MM.1S (cell line): Measurements from ENCODE around the gene SUPT16H.

Experiments
- DNase-seq: peaks from one replicate; pipeline ENCODE4 v3.0.0-alpha.2; 2015
- H2AFZ ChIP-seq: fragments of 300-600 bp; sonication (generic); 2 replicates; pipeline ENCODE4 v1.6.0; 2016; ENCODE audit warnings: antibody characterized with exemption, low read length
- H3F3A ChIP-seq: fragments of 300-600 bp; sonication (generic); 2 replicates; pipeline ENCODE4 v1.6.1; 2016; ENCODE audit warnings: mild to moderate bottlenecking, antibody characterized with exemption, low read length, moderate library complexity, mixed read lengths; ENCODE audit not compliant: insufficient read depth
- H3K27ac ChIP-seq: fragments of 300-600 bp; sonication (generic); 2 replicates; pipeline ENCODE4 v1.5.1; 2016; ENCODE audit warnings: mild to moderate bottlenecking, low read length
- H3K27me3 ChIP-seq: fragments of 300-600 bp; sonication (generic); replicated peaks from 2 replicates; pipeline ENCODE4 v1.6.0; 2016; ENCODE audit warnings: low read length; ENCODE audit not compliant: insufficient read depth
- H3K36me3 ChIP-seq: fragments of 300-600 bp; sonication (generic); replicated peaks from 2 replicates; pipeline ENCODE4 v1.6.1; 2016; ENCODE audit warnings: mild to moderate bottlenecking, low read length, mixed read lengths; ENCODE audit not compliant: insufficient read depth
- H3K4me1 ChIP-seq: fragments of 300-600 bp; sonication (generic); 2 replicates; pipeline ENCODE4 v1.6.1; 2016; ENCODE audit warnings: low read length, mixed read lengths
- H3K4me2 ChIP-seq: fragments of 300-600 bp; sonication (generic); 2 replicates; pipeline ENCODE4 v1.6.0; 2016; ENCODE audit warnings: low read depth, low read length
- H3K4me3 ChIP-seq: fragments of 300-600 bp; sonication (generic); 2 replicates; pipeline ENCODE4 v1.5.1; 2016; ENCODE audit warnings: low read length, mixed read lengths
- H3K79me2 ChIP-seq: fragments of 300-600 bp; sonication (generic); 2 replicates; pipeline ENCODE4 v1.6.1; 2016; ENCODE audit warnings: mixed run types, low read length, mixed read lengths
- H3K9ac ChIP-seq: fragments of 300-600 bp; sonication (generic); 2 replicates; pipeline ENCODE4 v1.6.1; 2016; ENCODE audit warnings: low read length, mixed read lengths
- H3K9me2 ChIP-seq: fragments of 300-600 bp; sonication (generic); replicated peaks from 2 replicates; pipeline ENCODE4 v1.6.1; 2016; ENCODE audit warnings: mild to moderate bottlenecking, low read length, mixed read lengths; ENCODE audit not compliant: insufficient read depth
- H3K9me3 ChIP-seq: fragments of 300-600 bp; sonication (generic); replicated peaks from 2 replicates; pipeline ENCODE4 v1.6.1; 2016; ENCODE audit warnings: mild to moderate bottlenecking, low read length, mixed read lengths; ENCODE audit not compliant: insufficient read depth
- H4K20me1 ChIP-seq: fragments of 300-600 bp; sonication (generic); 2 replicates; pipeline ENCODE4 v1.6.1; 2016; ENCODE audit warnings: mild to moderate bottlenecking, low read length, moderate library complexity, mixed read lengths; ENCODE audit not compliant: insufficient read depth
- CTCF ChIP-seq: fragments of 300-600 bp; sonication (generic); IDR thresholded peaks from 2 replicates; pipeline ENCODE4 v1.5.1; 2016; ENCODE audit warnings: antibody characterized with exemption, low read length, mixed read lengths
- EZH2 ChIP-seq: fragments of 300-600 bp; sonication (generic); optimal IDR thresholded peaks from 2 replicates; pipeline ENCODE3; 2017; ENCODE audit warnings: low read depth, mild to moderate bottlenecking, antibody characterized with exemption, low read length, mixed read lengths
- EZH2phosphoT487 ChIP-seq: fragments of 300-600 bp; sonication (generic); IDR thresholded peaks from 2 replicates; pipeline ENCODE4 v1.6.1; 2018; ENCODE audit warnings: antibody characterized with exemption, low read length

The SUPT16H gene

GRCh38 chr14:21356511-21356910 lies 27.3 kb downstream of the SUPT16H start:
- TF ChIP-seq EZH2phosphoT487 (no peak), CTCF (no peak), EZH2 (no peak)
- no peaks in the 10 kb centered on the region for H3K27me3 ChIP-seq
- no peak overlapping the region for H3K27ac ChIP-seq
- H3K9me2 ChIP-seq = no peaks in the 10 kb centered on the region
- H3K4me1 ChIP-seq = no peaks in the 10 kb centered on the region
- H3K9ac ChIP-seq = no peak overlapping the region
- H2AFZ ChIP-seq = no peak overlapping the region
- H3K36me3 ChIP-seq = peaks cover 10% of the 10 kb centered on the region; the same call in 1 of the 2 replicates
- no peak overlapping the region for H3K4me2 ChIP-seq
- peaks cover 3% of the 10 kb centered on the region for H3K79me2 ChIP-seq
- no peak for DNase-seq
- H4K20me1 ChIP-seq = no peaks in the 10 kb centered on the region
- H3K4me3 ChIP-seq = no peak overlapping the region
- H3F3A ChIP-seq = no peaks in the 10 kb centered on the region
- no peaks in the 10 kb centered on the region for H3K9me3 ChIP-seq

- Histone ChIP-seq H3K4me2 (no peak overlapping the region), H3K36me3 (peaks cover 4% of the 10 kb centered on the region; the same call in 1 of the 2 replicates), H3K9me3 (no peaks in the 10 kb centered on the region), H3F3A (no peaks in the 10 kb centered on the region), H3K4me3 (no peak overlapping the region), H3K9me2 (no peaks in the 10 kb centered on the region), H4K20me1 (no peaks in the 10 kb centered on the region), H3K79me2 (no peaks in the 10 kb centered on the region), H3K4me1 (no peaks in the 10 kb centered on the region), H2AFZ (no peak overlapping the region), H3K9ac (no peak overlapping the region), H3K27ac (no peak overlapping the region), H3K27me3 (no peaks in the 10 kb centered on the region)
- TF ChIP-seq EZH2 (no peak), CTCF (no peak), EZH2phosphoT487 (no peak)
- DNase-seq = no peak
These were observed 31.2 kb downstream of the SUPT16H start for GRCh38 chr14:21352587-21352986.

- Histone ChIP-seq H3K9me3 (no peaks in the 10 kb centered on the region), H4K20me1 (no peaks in the 10 kb centered on the region), H3K4me2 (no peak overlapping the region), H2AFZ (no peak overlapping the region), H3K4me1 (no peaks in the 10 kb centered on the region), H3K36me3 (0 out of 2 replicates have a peak, but pooled peaks cover 4% of the 10 kb centered on the region), H3F3A (no peaks in the 10 kb centered on the region), H3K9me2 (no peaks in the 10 kb centered on the region), H3K4me3 (no peak overlapping the region), H3K79me2 (no peaks in the 10 kb centered on the region), H3K27me3 (no peaks in the 10 kb centered on the region), H3K27ac (no peak overlapping the region), H3K9ac (no peak overlapping the region)
- DNase-seq = no peak
- TF ChIP-seq EZH2 (no peak), EZH2phosphoT487 (no peak), CTCF (no peak)
These were observed 33.3 kb downstream of the SUPT16H start for GRCh38 chr14:21350539-21350938.
